ENCODE results near the gene EHD1.

The EHD1 gene

GRCh38 chr11:64884019-64884418, 5.6 kb upstream of the EHD1 start:
- Histone ChIP-seq H4K20me1 (ENCODE audit: low read depth, low read length) (no peaks in the 10 kb centered on the region), H3K4me2 (ENCODE audit: low read depth, low read length, poor library complexity, severe bottlenecking) (peak overlapping the region; percentile 19), H3F3A (ENCODE audit: insufficient read depth) (peaks cover 21% of the 10 kb centered on the region; the same call in 1 of the 2 replicates), H3K79me2 (ENCODE audit: insufficient read depth, low read length) (no peaks in the 10 kb centered on the region), H2AFZ (ENCODE audit: low read depth, low read length, severe bottlenecking) (peak overlapping the region; percentile 10), H3K9ac (ENCODE audit: low read length) (peak overlapping the region; percentile 37), H3K9me3 (ENCODE audit: insufficient read depth, low read length) (no peaks in the 10 kb centered on the region), H3K4me3 (ENCODE audit: insufficient read depth, low read length, poor library complexity, severe bottlenecking) (no peak overlapping the region), H3K27me3 (ENCODE audit: low read length) (no peaks in the 10 kb centered on the region), H3K9me2 (replicated peaks; ENCODE audit: insufficient read depth, low read length) (no peaks in the 10 kb centered on the region), H3K36me3 (ENCODE audit: low read length) (no peaks in the 10 kb centered on the region), H3K27ac (ENCODE audit: low read depth, low read length) (peak overlapping the region; percentile 67)
- no peak for TF ChIP-seq CTCF (IDR thresholded peaks at IDR 0.05; ENCODE audit: insufficient read depth, low read length, poor library complexity, severe bottlenecking)

GRCh38 chr11:64883575-64883974, 5.2 kb upstream of the EHD1 start:
- Histone ChIP-seq H3K79me2 (ENCODE audit: insufficient read depth, low read length) (no peaks in the 10 kb centered on the region), H3K4me3 (ENCODE audit: insufficient read depth, low read length, poor library complexity, severe bottlenecking) (no peak overlapping the region), H3K27ac (ENCODE audit: low read depth, low read length) (peak overlapping the region; percentile 67), H3K27me3 (ENCODE audit: low read length) (no peaks in the 10 kb centered on the region), H3K9me2 (replicated peaks; ENCODE audit: insufficient read depth, low read length) (no peaks in the 10 kb centered on the region), H4K20me1 (ENCODE audit: low read depth, low read length) (no peaks in the 10 kb centered on the region), H3K36me3 (ENCODE audit: low read length) (no peaks in the 10 kb centered on the region), H3K9ac (ENCODE audit: low read length) (peak overlapping the region; percentile 37), H3K4me2 (ENCODE audit: low read depth, low read length, poor library complexity, severe bottlenecking) (peak overlapping the region; percentile 19), H2AFZ (ENCODE audit: low read depth, low read length, severe bottlenecking) (peak overlapping the region; percentile 10), H3F3A (ENCODE audit: insufficient read depth) (peaks cover 22% of the 10 kb centered on the region; the same call in 1 of the 2 replicates), H3K9me3 (ENCODE audit: insufficient read depth, low read length) (no peaks in the 10 kb centered on the region)
- TF ChIP-seq CTCF (IDR thresholded peaks at IDR 0.05; ENCODE audit: insufficient read depth, low read length, poor library complexity, severe bottlenecking) (no peak), EZH2phosphoT487 (conservative IDR thresholded peaks at IDR 0.05; ENCODE audit: low read length) (no peak)

GRCh38 chr11:64882243-64882642, 3.8 kb upstream of the EHD1 start:
- peaks cover 11% of the 10 kb centered on the region for H3K79me2 ChIP-seq (ENCODE audit: insufficient read depth, low read length)
- no peak overlapping the region for H2AFZ ChIP-seq (ENCODE audit: low read depth, low read length, severe bottlenecking)
- H3K9ac ChIP-seq (ENCODE audit: low read length), result no peak overlapping the region
- H3F3A ChIP-seq (ENCODE audit: insufficient read depth), result peaks cover 18% of the 10 kb centered on the region; the same call in 1 of the 2 replicates
- no peaks in the 10 kb centered on the region for H3K36me3 ChIP-seq (ENCODE audit: low read length)
- H3K27ac ChIP-seq (ENCODE audit: low read depth, low read length), result no peak overlapping the region
- H3K4me3 ChIP-seq (ENCODE audit: insufficient read depth, low read length, poor library complexity, severe bottlenecking), result no peak overlapping the region
- H3K9me3 ChIP-seq (ENCODE audit: insufficient read depth, low read length), result no peaks in the 10 kb centered on the region
- H4K20me1 ChIP-seq (ENCODE audit: low read depth, low read length), result no peaks in the 10 kb centered on the region
- H3K4me2 ChIP-seq (ENCODE audit: low read depth, low read length, poor library complexity, severe bottlenecking), result no peak overlapping the region
- TF ChIP-seq CTCF (IDR thresholded peaks at IDR 0.05; ENCODE audit: insufficient read depth, low read length, poor library complexity, severe bottlenecking) (no peak), EZH2phosphoT487 (conservative IDR thresholded peaks at IDR 0.05; ENCODE audit: low read length) (no peak)
- H3K9me2 ChIP-seq (replicated peaks; ENCODE audit: insufficient read depth, low read length), result no peaks in the 10 kb centered on the region
- no peaks in the 10 kb centered on the region for H3K27me3 ChIP-seq (ENCODE audit: low read length)

Measured in SU-DHL-6 (cell line).